ENCODE data around the gene RNF121.

GRCh38 chr11:72003776-72004171, 74.9 kb downstream of the RNF121 start:
- TF ChIP-seq, protein P1, sequence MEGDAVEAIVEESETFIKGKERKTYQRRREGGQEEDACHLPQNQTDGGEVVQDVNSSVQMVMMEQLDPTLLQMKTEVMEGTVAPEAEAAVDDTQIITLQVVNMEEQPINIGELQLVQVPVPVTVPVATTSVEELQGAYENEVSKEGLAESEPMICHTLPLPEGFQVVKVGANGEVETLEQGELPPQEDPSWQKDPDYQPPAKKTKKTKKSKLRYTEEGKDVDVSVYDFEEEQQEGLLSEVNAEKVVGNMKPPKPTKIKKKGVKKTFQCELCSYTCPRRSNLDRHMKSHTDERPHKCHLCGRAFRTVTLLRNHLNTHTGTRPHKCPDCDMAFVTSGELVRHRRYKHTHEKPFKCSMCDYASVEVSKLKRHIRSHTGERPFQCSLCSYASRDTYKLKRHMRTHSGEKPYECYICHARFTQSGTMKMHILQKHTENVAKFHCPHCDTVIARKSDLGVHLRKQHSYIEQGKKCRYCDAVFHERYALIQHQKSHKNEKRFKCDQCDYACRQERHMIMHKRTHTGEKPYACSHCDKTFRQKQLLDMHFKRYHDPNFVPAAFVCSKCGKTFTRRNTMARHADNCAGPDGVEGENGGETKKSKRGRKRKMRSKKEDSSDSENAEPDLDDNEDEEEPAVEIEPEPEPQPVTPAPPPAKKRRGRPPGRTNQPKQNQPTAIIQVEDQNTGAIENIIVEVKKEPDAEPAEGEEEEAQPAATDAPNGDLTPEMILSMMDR (IDR thresholded peaks at IDR 0.05; ENCODE audit: low read depth, low read length, poor library complexity, severe bottlenecking), result no peak
- TF ChIP-seq EZH2phosphoT487 (IDR thresholded peaks at IDR 0.05; ENCODE audit: borderline replicate concordance, low read length), result no peak

Measured in DOHH2 (cell line).